DND-41 (cell line): ENCODE measurements around the gene PRCC.

Source experiments
- ATAC-seq: fragments of 200-7000 bp; cut with Tn5 transposase; 3 replicates; pipeline ENCODE4 v1.9.1; 2021; ENCODE audit warnings: low read depth; ENCODE audit not compliant: insufficient read depth
- DNase-seq: peaks from one replicate; pipeline ENCODE4 v3.0.0-alpha.2; 2020
- H2AFZ ChIP-seq: 2 replicates; pipeline ENCODE4 v1.6.0; 2012; ENCODE audit warnings: low read depth, low read length
- H3K27ac ChIP-seq: 2 replicates; pipeline ENCODE4 v1.5.1; 2012; ENCODE audit warnings: low read length, inconsistent platforms
- H3K27me3 ChIP-seq: fragments of 200-600 bp; sonication (generic); 2 replicates; pipeline ENCODE4 v1.6.0; 2012; ENCODE audit warnings: low read length, mild to moderate bottlenecking, inconsistent platforms; ENCODE audit not compliant: insufficient read depth, poor library complexity
- H3K36me3 ChIP-seq: 2 replicates; pipeline ENCODE4 v1.5.1; 2012; ENCODE audit warnings: low read length, inconsistent platforms; ENCODE audit not compliant: insufficient read depth
- H3K4me1 ChIP-seq: 2 replicates; pipeline ENCODE4 v1.5.1; 2012; ENCODE audit warnings: mild to moderate bottlenecking, low read length; ENCODE audit not compliant: insufficient read depth
- H3K4me2 ChIP-seq: 2 replicates; pipeline ENCODE4 v1.6.0; 2012; ENCODE audit warnings: mild to moderate bottlenecking, moderate library complexity, low read length, inconsistent platforms; ENCODE audit not compliant: insufficient read depth
- H3K4me3 ChIP-seq, 2 experiments: fragments of 200-600 bp in 1 of 2; shearing (Covaris generic) in 1 of 2; 2 replicates each; pipeline ENCODE4 v1.5.1; 2012 to 2016; ENCODE audit warnings: inconsistent platforms in 2 of 2, low read length in 2 of 2, mild to moderate bottlenecking in 2 of 2, low read depth in 1 of 2, moderate library complexity in 1 of 2
- H3K79me2 ChIP-seq: 2 replicates; pipeline ENCODE4 v1.6.0; 2012; ENCODE audit warnings: low read length, inconsistent platforms; ENCODE audit not compliant: insufficient read depth
- H3K9ac ChIP-seq: 2 replicates; pipeline ENCODE4 v1.6.0; 2012; ENCODE audit warnings: low read depth, mild to moderate bottlenecking, inconsistent platforms, low read length, moderate library complexity
- H3K9me3 ChIP-seq: 2 replicates; pipeline ENCODE4 v1.5.1; 2012; ENCODE audit warnings: low read length, moderate library complexity, mild to moderate bottlenecking, inconsistent platforms; ENCODE audit not compliant: insufficient read depth, severe bottlenecking
- H4K20me1 ChIP-seq: 2 replicates; pipeline ENCODE4 v1.6.0; 2012; ENCODE audit warnings: low read length; ENCODE audit not compliant: insufficient read depth
- CTCF ChIP-seq: IDR thresholded peaks from 2 replicates; pipeline ENCODE4 v1.5.1; 2012; ENCODE audit warnings: borderline replicate concordance, low read length, moderate library complexity, mild to moderate bottlenecking; ENCODE audit not compliant: poor library complexity, severe bottlenecking; ENCODE audit errors: extremely low read depth
- EZH2 ChIP-seq: IDR thresholded peaks from 3 replicates; pipeline ENCODE4 v1.6.1; 2012; ENCODE audit warnings: borderline replicate concordance, low read depth, mild to moderate bottlenecking, moderate library complexity, low read length, inconsistent platforms; ENCODE audit not compliant: severe bottlenecking

The PRCC gene

GRCh38 chr1:156813750-156814570 lies 46.6 kb downstream of the PRCC start:
- no peak overlapping the region for H3K4me3 ChIP-seq
- peaks cover 22% of the 10 kb centered on the region for H3K4me1 ChIP-seq
- DNase-seq, result no peak
- ATAC-seq, result no peak
- no peaks in the 10 kb centered on the region for H3K9me3 ChIP-seq
- TF ChIP-seq CTCF, result no peak
- no peak overlapping the region for H3K4me2 ChIP-seq
- H3K79me2 ChIP-seq, result no peaks in the 10 kb centered on the region
- H3K27me3 ChIP-seq, result no peaks in the 10 kb centered on the region
- no peaks in the 10 kb centered on the region for H3K36me3 ChIP-seq
- no peak overlapping the region for H3K27ac ChIP-seq
- no peaks in the 10 kb centered on the region for H4K20me1 ChIP-seq
- H2AFZ ChIP-seq, result no peak overlapping the region
- H3K9ac ChIP-seq, result no peak overlapping the region

DNA sequence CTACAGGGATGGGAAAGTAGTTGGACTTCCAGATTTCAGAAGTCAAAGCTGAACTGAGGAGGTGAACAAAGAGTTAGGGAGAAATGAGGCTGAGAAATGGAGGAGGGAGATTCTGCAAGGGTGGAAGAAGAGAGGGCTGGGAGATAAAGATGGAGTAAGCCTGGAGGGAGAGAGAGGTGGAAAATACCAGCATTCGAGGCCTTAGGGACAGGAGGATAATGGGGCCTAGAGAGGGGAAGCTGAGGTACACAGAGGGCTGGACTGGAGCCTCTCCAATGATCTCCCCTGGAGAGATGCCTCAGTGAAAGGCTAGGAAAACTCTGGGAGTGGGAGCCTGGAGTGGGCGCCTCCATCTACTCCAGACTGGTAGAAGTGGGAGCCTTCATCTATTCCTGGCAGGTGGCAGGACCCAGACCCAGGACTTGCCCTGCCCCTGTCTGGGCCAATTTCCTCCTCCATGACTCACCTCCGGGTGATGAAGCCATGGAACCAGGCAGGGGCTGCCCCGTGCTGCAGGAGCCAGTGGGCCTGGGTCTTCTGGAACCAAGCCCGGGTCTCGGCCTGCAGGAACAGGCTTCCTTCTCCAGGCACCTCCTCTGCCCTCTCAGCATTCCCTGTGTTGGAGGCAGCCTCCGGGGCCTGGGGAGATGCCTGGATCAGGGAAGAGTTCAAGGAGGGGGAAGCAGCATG lies 47.4 kb downstream of the PRCC start:
- Histone ChIP-seq H4K20me1 (no peaks in the 10 kb centered on the region), H3K27ac (no peak overlapping the region), H3K9me3 (no peaks in the 10 kb centered on the region), H3K9ac (no peak overlapping the region), H3K36me3 (no peaks in the 10 kb centered on the region), H3K79me2 (no peaks in the 10 kb centered on the region), H3K27me3 (no peaks in the 10 kb centered on the region), H3K4me3 (no peak overlapping the region), H3K4me2 (no peak overlapping the region), H2AFZ (no peak overlapping the region), H3K4me1 (peaks cover 22% of the 10 kb centered on the region)
- ATAC-seq, result no peak
- no peak for DNase-seq
- TF ChIP-seq EZH2 (no peak), CTCF (no peak)

GRCh38 chr1:156815307-156815826 lies 48.0 kb downstream of the PRCC start:
- ATAC-seq, result no peak
- Histone ChIP-seq H3K36me3 (no peaks in the 10 kb centered on the region), H3K79me2 (no peaks in the 10 kb centered on the region), H3K4me1 (peaks cover 22% of the 10 kb centered on the region), H3K9me3 (no peaks in the 10 kb centered on the region), H3K4me2 (peak overlapping the region; percentile 71; the same call in 1 of the 2 replicates), H2AFZ (no peak overlapping the region), H3K4me3 (no peak overlapping the region), H3K27me3 (no peaks in the 10 kb centered on the region), H4K20me1 (no peaks in the 10 kb centered on the region), H3K27ac (0 out of 2 replicates have a peak overlapping the region, but pooled peaks have one; percentile 73), H3K9ac (no peak overlapping the region)
- no peak for DNase-seq
- TF ChIP-seq CTCF, result no peak
- TF ChIP-seq EZH2, result no peak
